Gastrocnemius medialis (tissue), 4 donors: ENCODE results near the gene BBS7.

Experiments used
- POLR2A ChIP-seq, 2 donors: fragments of 450-650 bp; IDR thresholded peaks; one replicate each; pipeline ENCODE4 v1.6.1; 2017; ENCODE audit warnings: antibody characterized with exemption in 2 of 2, mild to moderate bottlenecking in 2 of 2, moderate library complexity in 2 of 2
- TF ChIP-seq, protein P1 (sequence below), 5 experiments: fragments of 450-650 bp in 3 of 5; fragments of 200-600 bp in 2 of 5; sonication (generic) in 2 of 5; IDR thresholded peaks in 4 of 5; conservative IDR thresholded peaks in 1 of 5; 1 replicate in 4 of 5; 2 replicates in 1 of 5; pipeline ENCODE4 v1.5.1; 2016 to 2019; ENCODE audit warnings: antibody characterized with exemption in 5 of 5, mild to moderate bottlenecking in 3 of 5, moderate library complexity in 3 of 5

- TF ChIP-seq, protein P1, sequence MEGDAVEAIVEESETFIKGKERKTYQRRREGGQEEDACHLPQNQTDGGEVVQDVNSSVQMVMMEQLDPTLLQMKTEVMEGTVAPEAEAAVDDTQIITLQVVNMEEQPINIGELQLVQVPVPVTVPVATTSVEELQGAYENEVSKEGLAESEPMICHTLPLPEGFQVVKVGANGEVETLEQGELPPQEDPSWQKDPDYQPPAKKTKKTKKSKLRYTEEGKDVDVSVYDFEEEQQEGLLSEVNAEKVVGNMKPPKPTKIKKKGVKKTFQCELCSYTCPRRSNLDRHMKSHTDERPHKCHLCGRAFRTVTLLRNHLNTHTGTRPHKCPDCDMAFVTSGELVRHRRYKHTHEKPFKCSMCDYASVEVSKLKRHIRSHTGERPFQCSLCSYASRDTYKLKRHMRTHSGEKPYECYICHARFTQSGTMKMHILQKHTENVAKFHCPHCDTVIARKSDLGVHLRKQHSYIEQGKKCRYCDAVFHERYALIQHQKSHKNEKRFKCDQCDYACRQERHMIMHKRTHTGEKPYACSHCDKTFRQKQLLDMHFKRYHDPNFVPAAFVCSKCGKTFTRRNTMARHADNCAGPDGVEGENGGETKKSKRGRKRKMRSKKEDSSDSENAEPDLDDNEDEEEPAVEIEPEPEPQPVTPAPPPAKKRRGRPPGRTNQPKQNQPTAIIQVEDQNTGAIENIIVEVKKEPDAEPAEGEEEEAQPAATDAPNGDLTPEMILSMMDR (IDR thresholded peaks at IDR 0.05 in 4 of 5, conservative IDR thresholded peaks at IDR 0.05 in 1 of 5) = no peak
- no peak for TF ChIP-seq POLR2A (IDR thresholded peaks at IDR 0.05)
These were observed 38.1 kb upstream of the BBS7 start for GRCh38 chr4:121908346-121908745.
